Tibial nerve (tissue), 3 donors: Measurements from ENCODE around the gene PTCD1.

Source experiments
- CTCF ChIP-seq, 5 experiments: fragments of 200-600 bp in 3 of 5; fragments of 450-650 bp in 2 of 5; sonication (generic) in 3 of 5; IDR thresholded peaks; one replicate each; pipeline ENCODE4 v1.5.1; 2016 to 2019; ENCODE audit warnings: antibody characterized with exemption in 5 of 5, mild to moderate bottlenecking in 3 of 5, moderate library complexity in 2 of 5
- POLR2A ChIP-seq, 2 donors: fragments of 450-650 bp; IDR thresholded peaks; one replicate each; pipeline ENCODE4 v1.6.1; 2017; ENCODE audit warnings: antibody characterized with exemption in 2 of 2, mild to moderate bottlenecking in 2 of 2, moderate library complexity in 2 of 2

DNA sequence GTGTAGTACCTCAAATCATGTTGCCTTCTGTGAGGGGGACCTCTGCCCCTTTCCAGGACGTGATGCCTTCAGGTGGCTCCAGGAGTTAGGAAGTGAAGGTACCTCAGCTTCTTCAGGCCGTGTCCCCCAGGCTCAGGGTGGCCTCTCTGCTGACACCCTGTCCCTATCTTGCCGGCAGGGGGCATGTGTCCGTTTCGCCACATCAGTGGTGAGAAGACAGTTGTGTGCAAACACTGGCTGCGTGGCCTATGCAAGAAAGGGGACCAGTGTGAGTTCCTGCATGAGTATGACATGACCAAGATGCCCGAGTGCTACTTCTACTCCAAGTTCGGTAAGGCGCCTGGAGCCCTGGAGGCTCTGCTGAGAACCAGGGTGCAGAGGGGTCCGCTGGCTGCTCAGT is 9.3 kb upstream of the PTCD1 start:
- no peak for TF ChIP-seq CTCF (IDR thresholded peaks at IDR 0.05)
- TF ChIP-seq POLR2A (IDR thresholded peaks at IDR 0.05), result no peak
